ENCODE measurements around the gene TCL1A. TPM values are rescaled to one million over a fixed set of nuclear protein-coding genes. Genes with fewer than 3 reads are reported as not detected.

Gene TCL1A
- total RNA-seq, 1 donor from 2014 or later = 0.67 TPM

- ATAC-seq (no peak), DNase-seq (ENCODE audit: low spot score) (no peak)
- intact Hi-C loops (cut with DNase I) = no loop called here
These were observed 3.8 kb downstream of the TCL1A start for GRCh38 chr14:95710106-95710505.

- ATAC-seq (no peak), DNase-seq (ENCODE audit: low spot score) (no peak)
- intact Hi-C loops (cut with DNase I) = no loop called here
These were observed 6.6 kb downstream of the TCL1A start for GRCh38 chr14:95707327-95707726.

- DNase-seq (ENCODE audit: low spot score) (no peak), ATAC-seq (no peak)
- intact Hi-C loops (cut with DNase I) = no loop called here
These were observed 8.4 kb downstream of the TCL1A start for GRCh38 chr14:95705518-95705917.

DNA sequence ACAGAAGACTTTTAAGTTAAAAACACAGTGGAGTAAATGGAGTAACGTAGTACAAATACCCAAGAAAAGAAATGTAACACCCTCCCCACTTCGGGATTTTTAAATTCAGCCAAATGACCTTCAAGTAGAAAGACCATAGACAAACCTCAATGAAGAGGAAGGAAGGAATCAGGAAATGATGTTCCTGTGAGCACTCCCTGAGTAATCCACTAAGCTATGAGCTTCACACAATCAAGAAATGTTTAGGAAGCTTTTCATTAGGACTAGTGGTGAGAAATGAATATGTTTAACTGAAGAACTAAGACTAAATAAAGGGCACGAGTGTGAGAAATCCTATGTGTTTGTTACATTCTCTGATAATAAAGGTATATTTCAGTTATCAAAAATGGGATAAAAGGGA lies 10.1 kb downstream of the TCL1A start:
- DNase-seq (ENCODE audit: low spot score) (no peak), ATAC-seq (no peak)

GRCh38 chr14:95703341-95703740 lies 10.6 kb downstream of the TCL1A start:
- no peak for DNase-seq (ENCODE audit: low spot score)
- ATAC-seq = no peak
- intact Hi-C loops (cut with DNase I) = no loop called here

More for the DNA sequence above, 10.1 kb downstream of the TCL1A start:
- intact Hi-C loops (cut with DNase I) = no loop called here

- DNase-seq (ENCODE audit: low spot score) (no peak), ATAC-seq (no peak)
- intact Hi-C loops (cut with DNase I) = no loop called here
These were observed 12.1 kb downstream of the TCL1A start for GRCh38 chr14:95701846-95702221.

DNA sequence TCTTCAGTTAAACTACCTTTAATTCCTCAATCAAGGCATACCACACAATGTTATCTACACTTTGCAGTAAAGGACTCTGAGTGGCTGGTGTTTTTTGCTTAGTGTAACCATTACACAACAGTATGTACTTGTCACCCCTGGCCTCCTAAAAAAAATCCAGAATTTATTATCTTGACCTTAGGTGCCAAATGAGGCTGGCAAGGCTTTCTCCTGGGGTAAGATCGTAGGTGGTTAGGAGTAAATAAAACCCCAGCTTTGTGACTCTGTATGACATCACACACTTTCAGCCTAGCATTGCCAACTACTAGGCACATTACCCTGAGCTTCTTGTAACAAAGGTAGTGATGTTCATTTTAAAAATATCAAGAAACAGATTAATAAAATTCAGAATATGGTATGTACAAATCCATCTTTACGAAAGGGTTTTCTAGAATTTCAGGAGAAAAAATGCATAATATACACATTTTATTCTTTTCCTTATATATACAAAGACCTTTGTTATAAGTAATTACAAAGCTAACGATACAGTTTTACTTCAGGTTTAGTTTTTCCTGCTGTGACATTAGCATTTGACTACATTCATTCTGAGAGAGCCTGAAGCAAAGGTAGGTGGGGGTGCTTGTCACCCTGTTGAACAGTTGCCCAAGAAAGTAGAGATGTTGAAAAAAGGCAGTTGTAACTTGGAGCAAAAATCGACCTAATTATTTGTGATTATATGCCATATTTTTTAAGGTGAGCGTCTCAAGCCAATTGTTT lies 13.5 kb downstream of the TCL1A start:
- intact Hi-C loops (cut with DNase I) = no loop called here
- no peak for DNase-seq (ENCODE audit: low spot score)
- ATAC-seq = no peak

- ATAC-seq (no peak), DNase-seq (ENCODE audit: low spot score) (no peak)
- intact Hi-C loops (cut with DNase I) = no loop called here
These were observed 14.5 kb downstream of the TCL1A start for GRCh38 chr14:95699412-95699811.

- no peak for DNase-seq (ENCODE audit: low spot score)
- intact Hi-C loops (cut with DNase I) = no loop called here
- no peak for ATAC-seq
These were observed 15.6 kb downstream of the TCL1A start for GRCh38 chr14:95698287-95698686.

GRCh38 chr14:95697764-95698163 lies 16.2 kb downstream of the TCL1A start:
- intact Hi-C loops (cut with DNase I) = no loop called here
- ATAC-seq (no peak), DNase-seq (ENCODE audit: low spot score) (no peak)

DNA sequence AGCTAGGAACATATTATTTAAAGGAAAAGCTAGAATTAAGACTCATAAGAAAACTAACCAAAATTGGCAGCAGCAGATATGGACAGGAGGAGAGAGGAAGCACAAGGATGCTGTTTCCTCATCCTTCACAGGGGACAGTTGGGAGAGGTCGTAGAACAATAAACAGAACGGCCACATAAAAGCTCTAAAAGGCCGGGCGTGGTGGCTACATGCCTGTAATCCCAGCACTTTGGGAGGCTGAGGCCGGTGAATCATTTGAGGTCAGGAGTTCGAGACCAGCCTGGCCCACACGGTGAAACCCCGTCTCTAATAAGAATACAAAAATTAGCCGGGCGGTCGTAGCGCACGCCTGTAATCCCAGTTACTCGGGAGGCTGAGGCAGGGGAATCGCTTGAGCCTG lies 17.2 kb downstream of the TCL1A start:
- DNase-seq (ENCODE audit: low spot score) (no peak), ATAC-seq (no peak)
- intact Hi-C loops (cut with DNase I) = no loop called here

- intact Hi-C loops (cut with DNase I) = no loop called here
- no peak for ATAC-seq
These were observed 18.0 kb downstream of the TCL1A start for GRCh38 chr14:95695913-95696312.

GRCh38 chr14:95695051-95695450 lies 18.9 kb downstream of the TCL1A start:
- DNase-seq (ENCODE audit: low spot score) (no peak), ATAC-seq (no peak)
- intact Hi-C loops (cut with DNase I) = no loop called here

More at GRCh38 chr14:95695913-95696312, 18.0 kb downstream of the TCL1A start:
- no peak for DNase-seq (ENCODE audit: low spot score)

DNA sequence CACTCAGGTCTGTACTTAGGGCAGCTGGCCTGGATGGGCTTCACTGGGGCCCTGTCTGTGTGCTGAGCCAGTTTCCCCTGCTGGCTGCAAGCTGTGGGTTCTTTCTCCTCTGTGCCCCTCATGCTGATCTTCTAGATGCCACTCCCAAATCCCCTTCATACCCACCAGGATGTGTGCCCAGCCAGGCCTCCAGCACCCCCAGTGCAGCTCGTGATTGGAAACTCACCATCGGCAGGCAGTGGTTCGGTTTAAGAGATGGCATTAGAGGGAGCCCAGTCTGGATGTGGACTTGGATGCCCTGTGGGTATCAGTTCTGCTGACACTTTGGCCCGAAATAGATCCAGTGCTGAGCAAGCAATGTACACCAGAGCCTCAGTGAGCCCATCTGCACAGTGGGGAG lies 21.8 kb downstream of the TCL1A start:
- DNase-seq (ENCODE audit: low spot score) (no peak), ATAC-seq (no peak)
- intact Hi-C loops (cut with DNase I) = no loop called here

- no peak for DNase-seq (ENCODE audit: low spot score)
- intact Hi-C loops (cut with DNase I) = no loop called here
- no peak for ATAC-seq
These were observed 22.3 kb downstream of the TCL1A start for GRCh38 chr14:95691591-95691990.

- no peak for DNase-seq (ENCODE audit: low spot score)
- ATAC-seq = no peak
- intact Hi-C loops (cut with DNase I) = no loop called here
These were observed 23.1 kb downstream of the TCL1A start for GRCh38 chr14:95690815-95691214.

GRCh38 chr14:95689441-95689840 lies 24.5 kb downstream of the TCL1A start:
- DNase-seq (ENCODE audit: low spot score) = no peak
- intact Hi-C loops (cut with DNase I) = no loop called here
- no peak for ATAC-seq

DNA sequence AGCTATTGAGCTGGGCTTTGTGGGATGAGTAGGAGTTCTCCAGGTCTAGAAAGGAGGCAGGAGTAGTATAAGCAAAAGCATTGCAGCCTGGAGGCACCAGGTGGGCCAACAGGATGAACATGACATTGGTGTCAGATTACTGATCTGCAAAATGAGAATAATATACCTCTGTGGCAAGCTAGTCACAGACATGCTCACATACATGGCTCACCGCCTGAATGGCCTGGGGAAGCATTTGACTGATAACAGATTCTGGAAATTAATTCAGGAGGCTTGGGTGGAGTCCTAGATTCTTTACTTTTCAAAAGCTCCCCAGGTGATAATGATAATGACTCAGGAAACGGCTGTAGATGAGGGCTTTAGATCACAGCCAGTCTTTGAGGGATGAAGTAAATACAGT lies 27.0 kb downstream of the TCL1A start:
- intact Hi-C loops (cut with DNase I) = no loop called here
- no peak for ATAC-seq
- DNase-seq (ENCODE audit: low spot score) = no peak

GRCh38 chr14:95685978-95686922 lies 27.7 kb downstream of the TCL1A start, which contains the start of gene TCL1B:
TCL1B (plus strand) TSS chr14:95686426; CDS start chr14:95686468, 42 bp downstream.
- no peak for ATAC-seq
- intact Hi-C loops (cut with DNase I) = no loop called here
- no peak for DNase-seq (ENCODE audit: low spot score)

DNA sequence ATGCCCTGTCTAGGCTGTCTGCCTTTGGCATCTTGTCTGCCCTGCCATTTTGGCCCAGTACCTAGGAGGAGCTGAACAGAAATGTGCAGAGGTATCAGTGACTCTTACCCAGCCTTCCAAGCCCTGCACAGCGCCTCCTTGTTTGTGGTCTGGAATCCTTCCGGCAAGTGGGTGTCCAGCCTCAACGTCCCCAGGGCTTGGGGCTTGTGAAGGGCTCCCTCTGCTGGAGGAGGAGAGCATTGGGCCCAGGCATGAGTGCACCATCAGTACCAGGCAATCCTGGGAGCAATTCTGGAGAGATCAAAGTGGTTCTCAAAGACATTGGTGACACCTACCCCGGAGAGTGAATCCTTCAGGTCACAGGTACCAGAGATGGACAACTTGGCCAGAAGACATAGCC lies 30.1 kb downstream of the TCL1A start:
- DNase-seq (ENCODE audit: low spot score) (no peak), ATAC-seq (no peak)
- intact Hi-C loops (cut with DNase I) = no loop called here

All from sciatic nerve (tissue), 2 donors.